HEK293 (cell line): ENCODE measurements around the gene STK24.

Source experiments
- CTCF ChIA-PET: fragments of 350-600 bp; formaldehyde crosslinking; extraction: SDS; loops from one replicate; lab custom pipeline; 2021; ENCODE audit warnings: antibody characterized with exemption; lab: Yijun Ruan, JAX
- POLR2A ChIA-PET: fragments of 300-600 bp; formaldehyde crosslinking; extraction: SDS; loops from one replicate; lab custom pipeline; 2020; ENCODE audit warnings: antibody characterized with exemption, inconsistent platforms; lab: Yijun Ruan, JAX
- H3K27ac ChIP-seq: fragments of 200-500 bp; sonication (Bioruptor generic); 2 replicates; pipeline ENCODE4 v1.5.1; 2014; ENCODE audit warnings: low read depth, low read length, control low read depth, inconsistent platforms; ENCODE audit errors: extremely low read depth
- H3K36me3 ChIP-seq, 2 experiments: fragments of 200-500 bp in 1 of 2; sonication (Bioruptor generic) in 1 of 2; 1 replicate in 1 of 2; 2 replicates in 1 of 2; pipeline ENCODE4 v1.5.1; 2014 to 2017; ENCODE audit warnings: inconsistent platforms in 2 of 2, low read length in 2 of 2; ENCODE audit not compliant: control insufficient read depth in 2 of 2, insufficient read depth in 1 of 2
- H3K4me1 ChIP-seq: fragments of 200-500 bp; sonication (Bioruptor generic); 2 replicates; pipeline ENCODE4 v1.5.1; 2014; ENCODE audit warnings: mild to moderate bottlenecking, low read length, inconsistent platforms; ENCODE audit not compliant: control insufficient read depth, insufficient read depth
- H3K4me3 ChIP-seq: 2 replicates; pipeline ENCODE4 v1.5.1; 2011; ENCODE audit warnings: low read depth, mild to moderate bottlenecking, control low read depth, low read length, moderate library complexity
- H3K9me3 ChIP-seq: fragments of 200-500 bp; sonication (Bioruptor generic); 2 replicates; pipeline ENCODE4 v1.5.1; 2014; ENCODE audit warnings: low read depth, low read length, inconsistent platforms; ENCODE audit not compliant: control insufficient read depth, insufficient read depth
- EGR2 ChIP-seq: fragments of 450-650 bp; formaldehyde crosslinking; IDR thresholded peaks from 2 replicates; pipeline ENCODE4 v1.5.1; 2016; ENCODE audit warnings: low read depth, missing biosample characterization, missing genetic modification characterization
- IKZF3 ChIP-seq: fragments of 450-650 bp; IDR thresholded peaks from 2 replicates; pipeline ENCODE4 v1.5.0; 2018; ENCODE audit warnings: missing biosample characterization, mild to moderate bottlenecking, missing genetic modification characterization, moderate library complexity
- PRDM2 ChIP-seq: fragments of 450-650 bp; formaldehyde crosslinking; IDR thresholded peaks from 2 replicates; pipeline ENCODE4 v1.5.1; 2016; ENCODE audit warnings: missing biosample characterization, missing genetic modification characterization, borderline replicate concordance
- SCRT1 ChIP-seq: fragments of 450-650 bp; formaldehyde crosslinking; IDR thresholded peaks from 2 replicates; pipeline ENCODE4 v1.5.1; 2016; ENCODE audit warnings: missing biosample characterization, missing genetic modification characterization, borderline replicate concordance
- SCRT2 ChIP-seq: fragments of 450-650 bp; formaldehyde crosslinking; IDR thresholded peaks from 2 replicates; pipeline ENCODE4 v1.5.1; 2016; ENCODE audit warnings: missing biosample characterization, missing genetic modification characterization
- SP3 ChIP-seq: fragments of 450-650 bp; formaldehyde crosslinking; IDR thresholded peaks from 2 replicates; pipeline ENCODE4 v1.5.1; 2016; ENCODE audit warnings: missing biosample characterization, missing genetic modification characterization
- WT1 ChIP-seq: fragments of 450-650 bp; formaldehyde crosslinking; IDR thresholded peaks from 2 replicates; pipeline ENCODE4 v1.5.1; 2016; ENCODE audit warnings: missing biosample characterization, missing genetic modification characterization
- YY2 ChIP-seq: fragments of 450-650 bp; formaldehyde crosslinking; IDR thresholded peaks from 2 replicates; pipeline ENCODE4 v1.5.1; 2016; ENCODE audit warnings: missing biosample characterization, missing genetic modification characterization
- ZFHX2 ChIP-seq: fragments of 450-650 bp; formaldehyde crosslinking; conservative IDR thresholded peaks from 2 replicates; pipeline ENCODE4 v1.5.1; 2016; ENCODE audit warnings: missing biosample characterization, missing genetic modification characterization
- ZNF140 ChIP-seq: fragments of 450-650 bp; formaldehyde crosslinking; IDR thresholded peaks from 2 replicates; pipeline ENCODE4 v1.5.1; 2016; ENCODE audit warnings: missing biosample characterization, missing genetic modification characterization
- ZNF26 ChIP-seq: fragments of 450-650 bp; formaldehyde crosslinking; IDR thresholded peaks from 2 replicates; pipeline ENCODE4 v1.5.1; 2016; ENCODE audit warnings: missing biosample characterization, missing genetic modification characterization
- ZNF48 ChIP-seq: fragments of 450-650 bp; formaldehyde crosslinking; IDR thresholded peaks from 2 replicates; pipeline ENCODE4 v1.5.1; 2016; ENCODE audit warnings: missing biosample characterization, missing genetic modification characterization
- ZNF629 ChIP-seq: fragments of 450-650 bp; formaldehyde crosslinking; IDR thresholded peaks from 2 replicates; pipeline ENCODE4 v1.5.1; 2017; ENCODE audit warnings: missing biosample characterization, missing genetic modification characterization
- ZNF658 ChIP-seq: fragments of 450-650 bp; formaldehyde crosslinking; IDR thresholded peaks from 2 replicates; pipeline ENCODE4; 2016; ENCODE audit warnings: missing biosample characterization, missing genetic modification characterization
- ZNF843 ChIP-seq: fragments of 450-650 bp; formaldehyde crosslinking; IDR thresholded peaks from 2 replicates; pipeline ENCODE4 v1.5.1; 2016; ENCODE audit warnings: missing biosample characterization, missing genetic modification characterization
- ZSCAN30 ChIP-seq: fragments of 450-650 bp; IDR thresholded peaks from 2 replicates; pipeline ENCODE4 v1.5.1; 2018; ENCODE audit warnings: missing biosample characterization, mild to moderate bottlenecking, missing genetic modification characterization, moderate library complexity
- TF ChIP-seq, protein P1 (sequence below): fragments of 450-650 bp; formaldehyde crosslinking; IDR thresholded peaks from 2 replicates; pipeline ENCODE4 v1.5.1; 2016; ENCODE audit warnings: missing biosample characterization, missing genetic modification characterization, low read depth

The STK24 gene

DNA sequence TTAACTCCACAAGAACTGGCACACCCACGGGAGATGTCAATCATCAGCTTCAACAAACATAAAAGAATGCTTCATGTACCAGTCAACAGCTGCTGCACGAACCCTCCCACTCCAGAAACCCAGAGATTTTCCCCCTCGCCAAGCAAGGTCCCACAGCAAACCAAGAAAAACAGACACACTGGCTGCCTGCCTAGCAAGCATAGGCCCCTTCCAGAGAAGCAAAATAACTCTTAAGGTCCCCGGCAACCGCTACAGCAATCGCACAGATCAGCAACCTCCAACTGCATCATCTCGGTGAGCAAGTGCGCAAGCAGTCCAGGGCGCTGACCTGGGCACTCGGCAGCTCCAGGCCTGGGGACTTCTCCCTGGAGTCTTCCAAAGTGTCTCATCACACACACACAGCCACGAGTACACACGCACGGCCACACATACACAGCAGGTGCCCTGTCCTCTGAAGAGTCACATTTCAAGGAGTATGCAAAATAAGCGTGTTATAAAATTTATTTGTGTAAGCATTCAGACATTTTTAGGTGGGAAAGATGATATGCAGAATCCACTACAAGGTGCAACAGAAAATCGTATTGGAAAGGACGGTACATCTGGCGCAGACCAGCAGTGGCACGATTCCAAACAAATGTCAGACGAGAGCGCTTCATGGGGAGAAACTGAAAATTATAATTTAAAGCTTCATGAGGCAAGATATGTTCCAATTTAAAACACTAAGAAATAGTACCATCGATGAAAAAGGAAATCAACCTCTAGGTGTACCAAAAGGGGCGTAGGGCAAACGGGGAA lies 125.0 kb downstream of the STK24 start:
- ChIA-PET POLR2A (no interaction called here), CTCF (no interaction called here)
- Histone ChIP-seq H3K4me3 (no peak overlapping the region), H3K27ac (no peak overlapping the region), H3K9me3 (no peaks in the 10 kb centered on the region), H3K36me3 (peaks cover 0 to 81% of the 10 kb centered on the region in 2 experiments; a peak in 2 of 3 replicates), H3K4me1 (no peaks in the 10 kb centered on the region)
- 0 out of 2 replicates have a peak, but pooled peaks have one; percentile 27 for TF ChIP-seq WT1 (tag by site-specific recombination)
- TF ChIP-seq ZSCAN30 (tag by site-specific recombination) = no peak
- TF ChIP-seq ZFHX2 (tag by site-specific recombination) = peak; percentile 30; the same call in 1 of the 2 replicates

DNA sequence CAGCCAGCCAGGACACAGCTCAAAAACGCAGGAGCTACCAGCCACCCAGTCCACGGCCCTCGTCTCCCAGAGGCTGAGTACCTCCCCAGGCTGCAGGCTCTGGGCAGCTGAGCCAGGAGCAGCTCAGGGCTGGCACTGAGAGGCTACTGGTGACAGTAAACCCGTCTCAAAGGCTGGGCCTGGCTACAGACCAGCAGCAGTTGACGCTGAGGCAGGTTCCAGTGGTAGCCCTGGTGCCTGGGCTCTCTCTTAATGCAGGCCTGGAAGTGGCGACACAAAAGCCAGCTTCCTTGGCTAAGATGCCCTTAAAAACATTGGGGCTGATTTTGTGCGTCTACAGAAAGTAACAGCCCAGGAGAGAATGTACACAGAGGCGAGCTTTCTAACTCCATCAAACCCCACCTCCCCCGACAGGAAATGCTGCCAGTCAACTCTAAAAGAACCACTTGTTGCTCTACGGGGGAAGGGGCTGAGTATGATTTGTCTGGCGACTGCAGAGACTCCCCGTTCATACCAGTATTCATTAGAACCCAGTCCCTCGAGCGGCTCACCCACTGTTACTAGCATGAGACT lies 126.3 kb downstream of the STK24 start:
- ChIA-PET POLR2A (no interaction called here), CTCF (interaction anchor here (0.6 to 1.5 kb wide), 7 partner anchors 12 to 539 kb away, joined by 3 to 5 read pairs (median 3); no protein-coding TSS in a partner anchor)
- Histone ChIP-seq H3K27ac (no peak overlapping the region), H3K4me3 (no peak overlapping the region), H3K4me1 (no peaks in the 10 kb centered on the region), H3K36me3 (peaks cover 0 to 81% of the 10 kb centered on the region in 2 experiments; a peak in 2 of 3 replicates), H3K9me3 (no peaks in the 10 kb centered on the region)
- TF ChIP-seq IKZF3 (tag by site-specific recombination) (no peak), SP3 (no peak), ZNF658 (tag by site-specific recombination) (no peak), ZNF140 (tag by site-specific recombination) (no peak), ZNF629 (no peak), EGR2 (no peak), ZNF26 (tag by site-specific recombination) (no peak), YY2 (tag by site-specific recombination) (no peak), SCRT2 (peak; percentile 89), PRDM2 (tag by site-specific recombination) (no peak), SCRT1 (tag by site-specific recombination) (peak; percentile 52; the same call in 1 of the 2 replicates), ZNF843 (tag by site-specific recombination) (no peak), ZNF48 (tag by site-specific recombination) (no peak)
- TF ChIP-seq, protein P1, sequence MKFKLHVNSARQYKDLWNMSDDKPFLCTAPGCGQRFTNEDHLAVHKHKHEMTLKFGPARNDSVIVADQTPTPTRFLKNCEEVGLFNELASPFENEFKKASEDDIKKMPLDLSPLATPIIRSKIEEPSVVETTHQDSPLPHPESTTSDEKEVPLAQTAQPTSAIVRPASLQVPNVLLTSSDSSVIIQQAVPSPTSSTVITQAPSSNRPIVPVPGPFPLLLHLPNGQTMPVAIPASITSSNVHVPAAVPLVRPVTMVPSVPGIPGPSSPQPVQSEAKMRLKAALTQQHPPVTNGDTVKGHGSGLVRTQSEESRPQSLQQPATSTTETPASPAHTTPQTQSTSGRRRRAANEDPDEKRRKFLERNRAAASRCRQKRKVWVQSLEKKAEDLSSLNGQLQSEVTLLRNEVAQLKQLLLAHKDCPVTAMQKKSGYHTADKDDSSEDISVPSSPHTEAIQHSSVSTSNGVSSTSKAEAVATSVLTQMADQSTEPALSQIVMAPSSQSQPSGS (tag by site-specific recombination) = no peak
